NB4 (cell line): ENCODE data around the gene A1CF.
A peak's percentile ranks its signal among the peaks of the same experiment; 100 is the strongest.

Experiments used
- POLR2A ChIP-seq: IDR thresholded peaks from 2 replicates; pipeline ENCODE4 v1.6.1; 2011; ENCODE audit warnings: mild to moderate bottlenecking; ENCODE audit not compliant: insufficient read length; ENCODE audit errors: extremely low read depth
- TF ChIP-seq, protein P1 (sequence below): IDR thresholded peaks from one replicate; pipeline ENCODE4 v1.5.1; 2012; ENCODE audit warnings: low read depth, low read length
- TF ChIP-seq, protein P2 (sequence below): IDR thresholded peaks from 2 replicates; pipeline ENCODE4 v1.6.1; 2011; ENCODE audit warnings: low read depth, low read length

DNA sequence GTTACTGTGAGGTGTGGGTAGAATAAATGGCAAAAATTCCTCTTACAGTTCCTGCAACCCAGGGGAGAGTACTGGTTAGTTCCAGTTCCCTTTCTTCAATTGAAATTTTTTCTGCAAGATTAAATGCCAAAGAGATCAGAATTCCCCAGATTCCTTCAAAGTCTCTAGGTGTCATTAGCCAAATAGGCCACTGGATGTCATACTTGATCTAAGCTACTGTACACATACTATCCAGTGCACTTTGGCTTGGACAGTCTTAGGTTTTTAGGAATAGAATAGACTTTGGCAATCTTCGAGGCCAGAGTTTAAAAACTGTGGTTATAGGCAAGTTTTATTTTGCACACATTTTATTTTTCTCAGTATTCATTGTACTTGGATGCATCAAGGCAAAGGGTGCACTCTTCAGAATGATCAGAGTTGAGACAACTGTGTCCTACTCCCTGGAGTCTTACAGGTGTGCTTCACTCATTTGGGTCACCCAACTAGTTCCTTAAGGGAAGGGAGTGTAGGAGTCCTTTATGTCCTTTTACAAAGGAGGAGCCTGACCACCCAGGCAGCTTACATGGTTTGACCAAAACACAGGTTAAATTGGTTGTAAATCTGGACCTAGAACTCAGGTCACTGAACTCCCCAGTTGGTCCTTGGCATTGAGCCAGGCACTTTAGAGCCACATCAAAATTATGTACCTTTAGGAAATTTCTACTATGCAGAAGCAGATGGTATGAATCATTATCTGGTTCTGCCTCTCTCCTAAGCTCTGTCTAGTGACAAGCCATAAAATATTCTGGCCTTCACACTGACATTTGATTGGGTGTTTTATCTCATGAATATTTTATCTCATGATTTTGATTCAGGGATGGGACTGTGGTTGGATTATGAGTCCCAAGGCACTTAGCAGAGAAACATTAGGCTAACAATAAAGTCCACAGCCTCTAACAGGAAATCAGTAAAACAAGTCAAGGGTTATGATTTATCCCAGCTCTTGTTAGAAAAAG, 96.2 kb downstream of the A1CF start:
- TF ChIP-seq, protein P1, sequence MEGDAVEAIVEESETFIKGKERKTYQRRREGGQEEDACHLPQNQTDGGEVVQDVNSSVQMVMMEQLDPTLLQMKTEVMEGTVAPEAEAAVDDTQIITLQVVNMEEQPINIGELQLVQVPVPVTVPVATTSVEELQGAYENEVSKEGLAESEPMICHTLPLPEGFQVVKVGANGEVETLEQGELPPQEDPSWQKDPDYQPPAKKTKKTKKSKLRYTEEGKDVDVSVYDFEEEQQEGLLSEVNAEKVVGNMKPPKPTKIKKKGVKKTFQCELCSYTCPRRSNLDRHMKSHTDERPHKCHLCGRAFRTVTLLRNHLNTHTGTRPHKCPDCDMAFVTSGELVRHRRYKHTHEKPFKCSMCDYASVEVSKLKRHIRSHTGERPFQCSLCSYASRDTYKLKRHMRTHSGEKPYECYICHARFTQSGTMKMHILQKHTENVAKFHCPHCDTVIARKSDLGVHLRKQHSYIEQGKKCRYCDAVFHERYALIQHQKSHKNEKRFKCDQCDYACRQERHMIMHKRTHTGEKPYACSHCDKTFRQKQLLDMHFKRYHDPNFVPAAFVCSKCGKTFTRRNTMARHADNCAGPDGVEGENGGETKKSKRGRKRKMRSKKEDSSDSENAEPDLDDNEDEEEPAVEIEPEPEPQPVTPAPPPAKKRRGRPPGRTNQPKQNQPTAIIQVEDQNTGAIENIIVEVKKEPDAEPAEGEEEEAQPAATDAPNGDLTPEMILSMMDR, result peak; percentile 32
- no peak for TF ChIP-seq POLR2A
- TF ChIP-seq, protein P2, sequence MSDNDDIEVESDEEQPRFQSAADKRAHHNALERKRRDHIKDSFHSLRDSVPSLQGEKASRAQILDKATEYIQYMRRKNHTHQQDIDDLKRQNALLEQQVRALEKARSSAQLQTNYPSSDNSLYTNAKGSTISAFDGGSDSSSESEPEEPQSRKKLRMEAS, result no peak
